H9 (cell line): Measurements from ENCODE around the gene SELPLG. TPM values are rescaled to one million over a fixed set of nuclear protein-coding genes. Genes with fewer than 3 reads are reported as not detected.
"Not testable (repeated sequence)": the region's sequence is repeated elsewhere in the genome, so short reads cannot be mapped to it uniquely, and the experiment has no call there.

Source experiments
- DNase-seq: peaks from one replicate; pipeline ENCODE4 v3.0.0-alpha.2; 2017
- H2AFZ ChIP-seq: one replicate; pipeline ENCODE4 v1.6.1; 2013; ENCODE audit warnings: mild to moderate bottlenecking, low read length, control low read depth, moderate library complexity
- H2AK5ac ChIP-seq: 2 replicates; pipeline ENCODE4 v1.6.1; 2013; ENCODE audit warnings: low read length, control low read depth, mixed read lengths; ENCODE audit not compliant: insufficient read length
- H2BK120ac ChIP-seq: one replicate; pipeline ENCODE4 v1.6.1; 2013; ENCODE audit warnings: low read depth, mild to moderate bottlenecking, low read length, control low read depth, inconsistent platforms; ENCODE audit not compliant: poor library complexity, severe bottlenecking
- H2BK12ac ChIP-seq: 2 replicates; pipeline ENCODE4 v1.6.1; 2013; ENCODE audit warnings: low read length, control low read depth, mixed read lengths, low read depth; ENCODE audit not compliant: insufficient read length
- H2BK15ac ChIP-seq: 2 replicates; pipeline ENCODE4 v1.6.1; 2013; ENCODE audit warnings: low read depth, low read length, control low read depth
- H2BK20ac ChIP-seq: one replicate; pipeline ENCODE4 v1.6.1; 2013; ENCODE audit warnings: low read depth, mild to moderate bottlenecking, low read length, control low read depth, inconsistent platforms; ENCODE audit not compliant: poor library complexity, severe bottlenecking
- H2BK5ac ChIP-seq: 2 replicates; pipeline ENCODE4 v1.6.1; 2013; ENCODE audit warnings: low read length, control low read depth, mixed read lengths; ENCODE audit not compliant: insufficient read length
- H3K14ac ChIP-seq: 2 replicates; pipeline ENCODE4 v1.6.1; 2013; ENCODE audit warnings: low read length, control low read depth; ENCODE audit not compliant: insufficient read depth
- H3K18ac ChIP-seq: 2 replicates; pipeline ENCODE4 v1.6.1; 2013; ENCODE audit warnings: low read depth, mild to moderate bottlenecking, mixed read lengths, low read length, control low read depth; ENCODE audit not compliant: insufficient read length
- H3K23ac ChIP-seq: 2 replicates; pipeline ENCODE4 v1.6.1; 2013; ENCODE audit warnings: low read length, control low read depth, mixed read lengths, low read depth; ENCODE audit not compliant: insufficient read length
- H3K23me2 ChIP-seq: 2 replicates; pipeline ENCODE4 v1.6.1; 2013; ENCODE audit warnings: low read depth, mild to moderate bottlenecking, mixed read lengths, low read length, control low read depth; ENCODE audit not compliant: insufficient read length, poor library complexity, severe bottlenecking
- H3K27ac ChIP-seq: 2 replicates; pipeline ENCODE4 v1.5.1; 2013; ENCODE audit warnings: low read length, control low read depth, mixed read lengths, low read depth; ENCODE audit not compliant: insufficient read length
- H3K27me3 ChIP-seq: 2 replicates; pipeline ENCODE4 v1.6.1; 2013; ENCODE audit warnings: low read length, control low read depth, inconsistent platforms; ENCODE audit not compliant: insufficient read depth
- H3K4ac ChIP-seq: 2 replicates; pipeline ENCODE4 v1.6.1; 2013; ENCODE audit warnings: low read depth, mild to moderate bottlenecking, control low read depth, inconsistent platforms, low read length, moderate library complexity
- H3K4me1 ChIP-seq: 2 replicates; pipeline ENCODE4 v1.6.1; 2013; ENCODE audit warnings: low read length, control low read depth, inconsistent platforms; ENCODE audit not compliant: insufficient read depth
- H3K4me2 ChIP-seq: 2 replicates; pipeline ENCODE4 v1.6.1; 2013; ENCODE audit warnings: low read length, control low read depth, mixed read lengths; ENCODE audit not compliant: insufficient read length, insufficient read depth
- H3K56ac ChIP-seq: 2 replicates; pipeline ENCODE4 v1.6.1; 2013; ENCODE audit warnings: low read depth, mild to moderate bottlenecking, mixed read lengths, low read length, control low read depth; ENCODE audit not compliant: insufficient read length
- H3K79me1 ChIP-seq: 2 replicates; pipeline ENCODE4 v1.6.1; 2013; ENCODE audit warnings: low read depth, mild to moderate bottlenecking, moderate library complexity, low read length, control low read depth, inconsistent platforms; ENCODE audit not compliant: insufficient read depth, poor library complexity, severe bottlenecking
- H3K79me2 ChIP-seq: 2 replicates; pipeline ENCODE4 v1.6.1; 2013; ENCODE audit warnings: low read length, control low read depth, inconsistent platforms; ENCODE audit not compliant: insufficient read depth
- H3K9ac ChIP-seq: 2 replicates; pipeline ENCODE4 v1.6.1; 2013; ENCODE audit warnings: low read length, control low read depth, mixed read lengths; ENCODE audit not compliant: insufficient read length; ENCODE audit errors: extremely low read depth
- H3K9me3 ChIP-seq: one replicate; pipeline ENCODE4 v1.6.1; 2013; ENCODE audit warnings: low read depth, low read length, inconsistent platforms; ENCODE audit not compliant: control insufficient read depth
- H3T11ph ChIP-seq: one replicate; pipeline ENCODE4 v1.6.1; 2013; ENCODE audit warnings: mild to moderate bottlenecking, low read length, control low read depth, inconsistent platforms
- H4K20me1 ChIP-seq: one replicate; pipeline ENCODE4 v1.6.1; 2013; ENCODE audit not compliant: control insufficient read depth, insufficient read length, insufficient read depth
- H4K5ac ChIP-seq: 2 replicates; pipeline ENCODE4 v1.6.1; 2013; ENCODE audit warnings: low read depth, mild to moderate bottlenecking, mixed read lengths, low read length, control low read depth; ENCODE audit not compliant: insufficient read length
- H4K8ac ChIP-seq: replicated peaks from 2 replicates; pipeline ENCODE4 v1.6.1; 2013; ENCODE audit warnings: low read length, control low read depth, mixed read lengths, low read depth; ENCODE audit not compliant: insufficient read length
- H4K91ac ChIP-seq: 2 replicates; pipeline ENCODE4 v1.6.1; 2013; ENCODE audit warnings: low read depth, mild to moderate bottlenecking, moderate library complexity, mixed read lengths, low read length, control low read depth; ENCODE audit not compliant: insufficient read length
- H3K27ac Mint-ChIP-seq, 3 experiments: 2 replicates in 2 of 3; 3 replicates in 1 of 3; pipeline ENCODE4 v1.8.0; 2020 to 2021; ENCODE audit warnings: mixed read lengths in 3 of 3, mild to moderate bottlenecking in 1 of 3, moderate library complexity in 1 of 3
- H3K27me3 Mint-ChIP-seq: 2 replicates; pipeline ENCODE4 v1.8.0; 2021; ENCODE audit warnings: low read depth, mild to moderate bottlenecking, moderate library complexity, mixed read lengths
- H3K36me3 Mint-ChIP-seq, 3 experiments: 2 replicates in 2 of 3; 3 replicates in 1 of 3; pipeline ENCODE4 v1.8.0; 2020 to 2021; ENCODE audit warnings: low read depth in 3 of 3, mixed read lengths in 3 of 3; ENCODE audit not compliant: insufficient read depth in 1 of 3
- H3K4me1 Mint-ChIP-seq, 2 experiments: 2 replicates each; pipeline ENCODE4 v1.8.0; 2020; ENCODE audit warnings: mixed read lengths in 2 of 2
- H3K4me3 Mint-ChIP-seq, 2 experiments: 2 replicates in 1 of 2; 3 replicates in 1 of 2; pipeline ENCODE4 v1.8.0; 2020 to 2021; ENCODE audit warnings: mild to moderate bottlenecking in 2 of 2, mixed read lengths in 2 of 2, moderate library complexity in 1 of 2
- H3K9me3 Mint-ChIP-seq, 2 experiments: 2 replicates in 1 of 2; 3 replicates in 1 of 2; pipeline ENCODE4 v1.8.0; 2020; ENCODE audit warnings: mild to moderate bottlenecking in 2 of 2, mixed read lengths in 2 of 2, moderate library complexity in 1 of 2
- WGBS: extraction: QIAGEN DNeasy Blood & Tissue Kit; methylation state at CpG from one replicate; pipeline ENCODE4 v1.1.7; 2013; ENCODE audit warnings: missing lambda C conversion rate, low lambda C conversion rate, mixed read lengths; ENCODE audit not compliant: insufficient read length; ENCODE audit errors: extremely low coverage; 5-methylcytosine and 5-hydroxymethylcytosine counted together
- total RNA-seq: library from RNA; stranded (reverse); gene quantifications from 2 replicates; pipeline ENCODE4 v1.2.1, GENCODE V29; 2021
- TF ChIP-seq, protein P1 (sequence below): fragments of 200-600 bp; sonication (generic); conservative IDR thresholded peaks from 3 replicates; pipeline ENCODE4 v1.8.0; 2021; ENCODE audit warnings: antibody characterized with exemption, mild to moderate bottlenecking

The SELPLG gene
- total RNA-seq, 1 experiment from 2014 or later: 0.15 TPM

DNA sequence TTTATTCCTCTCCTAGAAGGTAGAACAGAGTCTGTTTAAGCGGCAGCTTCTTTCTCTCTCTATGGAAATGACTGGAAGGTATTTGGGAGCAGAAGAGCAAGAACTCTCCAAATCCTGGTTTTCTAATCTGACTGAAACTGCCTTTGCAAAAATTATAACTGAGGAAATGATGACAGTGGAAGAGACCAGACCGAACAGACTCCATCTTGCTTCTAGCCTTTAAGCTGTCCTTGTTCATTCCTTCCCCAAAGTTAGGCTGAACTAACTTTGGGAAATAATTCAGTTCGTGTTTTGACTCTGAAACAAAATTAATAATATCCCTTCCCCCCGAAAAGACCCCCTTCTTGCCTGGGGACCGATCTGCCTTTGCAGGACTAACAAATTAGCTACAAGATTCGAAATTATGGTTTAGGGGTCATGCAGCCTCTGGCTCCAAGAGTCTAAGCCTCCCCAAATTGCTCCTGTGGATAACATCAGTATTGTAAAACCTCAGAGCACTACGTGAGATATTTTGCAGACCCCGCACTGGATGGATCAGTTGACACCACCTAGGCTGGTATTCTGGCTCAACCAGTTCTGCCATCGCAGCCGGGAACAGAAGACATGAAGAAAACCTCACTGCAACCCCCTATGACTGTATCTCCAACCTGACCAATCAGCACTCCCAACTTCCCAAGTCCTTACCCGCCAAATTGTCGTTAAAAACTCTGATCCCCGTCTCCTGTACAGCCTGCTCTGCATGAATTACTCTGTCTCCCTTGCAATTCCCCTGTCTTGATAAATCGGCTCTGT is 14.1 kb downstream of the SELPLG start:
- Mint-ChIP-seq H3K27me3 (no peaks in the 10 kb centered on the region; the same call in 1 of the 2 replicates), H3K4me1 (peaks cover 25 to 26% of the 10 kb centered on the region in 2 experiments), H3K36me3 (peaks cover 0 to 2% (median 0%) of the 10 kb centered on the region in 3 experiments; a peak in 2 of 7 replicates), H3K9me3 (peaks cover 4 to 5% of the 10 kb centered on the region in 2 experiments; a peak in 3 of 5 replicates), H3K27ac (peak overlapping the region; percentile 2 to 40 (median 13); a peak in 2 of 7 replicates), H3K4me3 (no peak overlapping the region)
- no peak overlapping the region for H3K4me2 ChIP-seq
- H3K27ac ChIP-seq: no peak overlapping the region
- no peak overlapping the region for H4K8ac ChIP-seq
- H2BK120ac ChIP-seq: no peak overlapping the region
- H3K4ac ChIP-seq: no peak overlapping the region
- no peaks in the 10 kb centered on the region; the same call in 1 of the 2 replicates for H3K4me1 ChIP-seq
- no peaks in the 10 kb centered on the region for H3K9me3 ChIP-seq
- no peak overlapping the region for H3T11ph ChIP-seq
- H4K5ac ChIP-seq: no peak overlapping the region
- TF ChIP-seq, protein P1, sequence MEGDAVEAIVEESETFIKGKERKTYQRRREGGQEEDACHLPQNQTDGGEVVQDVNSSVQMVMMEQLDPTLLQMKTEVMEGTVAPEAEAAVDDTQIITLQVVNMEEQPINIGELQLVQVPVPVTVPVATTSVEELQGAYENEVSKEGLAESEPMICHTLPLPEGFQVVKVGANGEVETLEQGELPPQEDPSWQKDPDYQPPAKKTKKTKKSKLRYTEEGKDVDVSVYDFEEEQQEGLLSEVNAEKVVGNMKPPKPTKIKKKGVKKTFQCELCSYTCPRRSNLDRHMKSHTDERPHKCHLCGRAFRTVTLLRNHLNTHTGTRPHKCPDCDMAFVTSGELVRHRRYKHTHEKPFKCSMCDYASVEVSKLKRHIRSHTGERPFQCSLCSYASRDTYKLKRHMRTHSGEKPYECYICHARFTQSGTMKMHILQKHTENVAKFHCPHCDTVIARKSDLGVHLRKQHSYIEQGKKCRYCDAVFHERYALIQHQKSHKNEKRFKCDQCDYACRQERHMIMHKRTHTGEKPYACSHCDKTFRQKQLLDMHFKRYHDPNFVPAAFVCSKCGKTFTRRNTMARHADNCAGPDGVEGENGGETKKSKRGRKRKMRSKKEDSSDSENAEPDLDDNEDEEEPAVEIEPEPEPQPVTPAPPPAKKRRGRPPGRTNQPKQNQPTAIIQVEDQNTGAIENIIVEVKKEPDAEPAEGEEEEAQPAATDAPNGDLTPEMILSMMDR: no peak
- no peak for DNase-seq
- no CpG with 5 or more reads among the region's 14 CpGs for WGBS
- H3K23me2 ChIP-seq: no peaks in the 10 kb centered on the region
- no peak overlapping the region for H2BK5ac ChIP-seq
- no peaks in the 10 kb centered on the region for H3K27me3 ChIP-seq
- no peaks in the 10 kb centered on the region for H3K79me2 ChIP-seq
- no peak overlapping the region for H3K18ac ChIP-seq
- H2AK5ac ChIP-seq: no peak overlapping the region
- no peak overlapping the region for H2BK20ac ChIP-seq
- peaks cover 4% of the 10 kb centered on the region for H4K20me1 ChIP-seq
- H3K9ac ChIP-seq: no peak overlapping the region
- H2BK12ac ChIP-seq: no peak overlapping the region
- H3K56ac ChIP-seq: no peak overlapping the region
- no peaks in the 10 kb centered on the region for H3K79me1 ChIP-seq
- H2AFZ ChIP-seq: no peak overlapping the region
- H3K14ac ChIP-seq: no peak overlapping the region
- H4K91ac ChIP-seq: no peak overlapping the region
- no peak overlapping the region for H2BK15ac ChIP-seq
- no peak overlapping the region for H3K23ac ChIP-seq

DNA sequence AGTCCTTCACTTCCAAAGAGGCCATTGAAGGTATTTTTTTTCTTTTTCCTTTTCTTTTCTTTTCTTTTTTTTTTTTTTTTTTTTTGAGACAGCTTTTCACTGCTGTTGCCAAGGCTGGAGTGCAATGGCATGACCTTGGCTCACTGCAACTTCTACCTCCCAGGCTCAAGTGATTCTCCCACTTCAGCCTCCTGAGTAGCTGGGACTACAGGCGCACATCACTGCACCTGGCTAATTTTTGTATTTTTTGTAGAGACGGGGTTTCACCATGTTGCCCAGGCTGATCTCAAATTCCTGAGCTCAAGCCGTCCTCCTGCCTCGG is 14.8 kb downstream of the SELPLG start:
- H2BK15ac ChIP-seq, DNase-seq: not testable (repeated sequence)
- WGBS: no CpG with 5 or more reads among the region's 4 CpGs

More for the DNA sequence above, 14.8 kb downstream of the SELPLG start:
- not testable (repeated sequence) for H2BK5ac ChIP-seq, H3K9ac ChIP-seq, H3K27me3 Mint-ChIP-seq, H3K36me3 Mint-ChIP-seq, H3K23ac ChIP-seq, H3K23me2 ChIP-seq, H3K9me3 ChIP-seq, H3K27ac ChIP-seq, H3K4me1 ChIP-seq, H2BK120ac ChIP-seq, H3K79me2 ChIP-seq, H3K9me3 Mint-ChIP-seq, H3K4me3 Mint-ChIP-seq, H3K79me1 ChIP-seq, H3K18ac ChIP-seq, H2AFZ ChIP-seq, H4K20me1 ChIP-seq, H3K4ac ChIP-seq, H4K8ac ChIP-seq, H2BK20ac ChIP-seq, H4K91ac ChIP-seq, H3K27me3 ChIP-seq, H2BK12ac ChIP-seq, H3K4me2 ChIP-seq, H2AK5ac ChIP-seq, H4K5ac ChIP-seq, H3K56ac ChIP-seq, H3T11ph ChIP-seq, H3K14ac ChIP-seq
- H3K27ac Mint-ChIP-seq: peak overlapping the region in 1 of 3 experiments; percentile 16; a peak in 1 of 7 replicates
- peaks cover 25 to 26% of the 10 kb centered on the region in 2 experiments for H3K4me1 Mint-ChIP-seq
